Colon (tissue), 2 donors: ENCODE results near the gene CALD1.

Experiments
- FAIRE-seq: peaks from 2 replicates; lab custom pipeline; 2012; peaks lifted over from hg19 to GRCh38; lab: Jason Lieb, UNC
- donor health status: control.
- donor health status: control.

CALD1 gene

DNA sequence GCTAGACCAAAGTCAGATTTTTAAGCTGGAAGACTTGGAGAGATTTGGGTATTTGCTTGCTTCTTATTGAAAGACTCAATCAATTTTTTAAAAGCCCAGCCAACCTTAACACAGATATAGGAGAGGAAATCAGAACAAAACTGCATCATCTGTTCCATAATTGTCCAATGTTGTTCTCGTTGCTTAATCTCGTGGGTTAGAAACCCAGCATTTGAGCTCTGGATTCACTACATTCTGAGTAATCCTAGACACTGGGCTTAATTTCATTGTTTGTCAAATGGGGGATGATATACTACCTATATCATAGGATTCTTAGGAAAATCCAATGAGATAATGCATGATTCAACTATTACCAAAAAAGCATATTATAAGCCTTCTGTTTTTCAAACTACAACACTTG, 48.9 kb downstream of the CALD1 start:
- no peak for FAIRE-seq

DNA sequence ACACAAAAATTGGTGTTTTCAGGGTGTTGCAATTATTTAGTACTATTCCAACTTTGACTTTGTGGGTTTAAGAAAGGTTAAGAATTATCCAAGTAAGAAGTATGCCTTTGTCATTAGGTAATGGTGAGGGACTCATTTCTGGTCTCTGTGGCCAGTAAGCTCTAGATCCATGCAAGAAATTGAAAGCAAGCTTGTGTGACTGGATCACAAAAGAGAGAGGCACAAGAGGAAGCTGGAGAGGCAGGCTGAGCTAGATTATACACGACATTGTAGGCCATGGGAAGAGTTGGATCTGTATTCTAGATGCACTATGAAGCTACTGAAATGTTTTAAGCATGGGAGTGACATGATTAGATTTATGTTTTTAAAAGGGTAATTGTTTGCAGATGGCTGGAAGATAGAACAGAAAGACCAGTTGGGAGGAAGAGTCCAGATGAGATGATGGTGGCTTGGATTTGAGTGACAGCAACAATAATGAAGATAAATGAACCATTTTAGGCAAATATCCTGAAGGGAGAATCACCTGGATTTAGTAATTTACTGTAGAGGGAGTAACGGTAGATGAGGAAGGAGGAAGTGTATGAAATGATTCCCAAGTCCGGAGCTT, 50.0 kb downstream of the CALD1 start:
- no peak for FAIRE-seq

DNA sequence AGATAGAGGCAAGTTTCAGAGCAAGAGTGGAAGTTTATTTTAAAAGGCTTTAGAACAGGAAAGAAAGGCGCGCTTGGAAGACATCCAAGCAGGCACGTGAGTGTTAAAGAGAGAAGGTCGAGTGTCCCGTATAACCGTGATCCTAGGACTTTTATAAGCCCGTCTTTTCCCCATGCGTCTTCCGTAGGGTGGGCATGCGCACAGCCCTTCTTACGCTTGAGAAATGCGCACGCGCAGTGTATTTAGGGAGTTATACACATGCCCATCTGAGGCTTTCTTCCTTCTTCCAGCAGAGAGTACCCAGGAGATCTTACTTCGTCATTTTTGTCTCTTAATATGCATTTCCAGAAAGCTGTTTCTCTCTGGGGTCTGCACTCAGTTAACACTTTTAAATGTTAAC, 52.4 kb downstream of the CALD1 start:
- FAIRE-seq, result no peak

DNA sequence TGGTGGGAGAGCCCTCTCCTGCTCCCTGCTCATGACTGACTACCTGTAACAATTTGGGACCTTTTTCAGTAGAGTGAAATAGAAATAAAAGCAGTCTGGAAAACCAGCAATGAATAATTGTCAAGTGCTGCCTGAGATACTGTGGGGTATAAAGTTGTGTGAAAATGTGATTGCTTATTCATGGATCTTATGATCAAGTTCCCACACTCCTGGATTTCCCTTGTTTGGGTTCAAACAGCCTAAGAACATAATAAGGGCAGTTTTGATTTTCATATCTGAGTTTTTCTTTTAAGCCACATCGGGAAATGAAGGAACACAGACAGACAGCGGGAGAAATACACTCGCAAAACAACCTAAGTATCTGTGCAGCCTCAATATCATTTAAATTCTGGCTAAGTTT, 52.9 kb downstream of the CALD1 start:
- FAIRE-seq, result no peak

DNA sequence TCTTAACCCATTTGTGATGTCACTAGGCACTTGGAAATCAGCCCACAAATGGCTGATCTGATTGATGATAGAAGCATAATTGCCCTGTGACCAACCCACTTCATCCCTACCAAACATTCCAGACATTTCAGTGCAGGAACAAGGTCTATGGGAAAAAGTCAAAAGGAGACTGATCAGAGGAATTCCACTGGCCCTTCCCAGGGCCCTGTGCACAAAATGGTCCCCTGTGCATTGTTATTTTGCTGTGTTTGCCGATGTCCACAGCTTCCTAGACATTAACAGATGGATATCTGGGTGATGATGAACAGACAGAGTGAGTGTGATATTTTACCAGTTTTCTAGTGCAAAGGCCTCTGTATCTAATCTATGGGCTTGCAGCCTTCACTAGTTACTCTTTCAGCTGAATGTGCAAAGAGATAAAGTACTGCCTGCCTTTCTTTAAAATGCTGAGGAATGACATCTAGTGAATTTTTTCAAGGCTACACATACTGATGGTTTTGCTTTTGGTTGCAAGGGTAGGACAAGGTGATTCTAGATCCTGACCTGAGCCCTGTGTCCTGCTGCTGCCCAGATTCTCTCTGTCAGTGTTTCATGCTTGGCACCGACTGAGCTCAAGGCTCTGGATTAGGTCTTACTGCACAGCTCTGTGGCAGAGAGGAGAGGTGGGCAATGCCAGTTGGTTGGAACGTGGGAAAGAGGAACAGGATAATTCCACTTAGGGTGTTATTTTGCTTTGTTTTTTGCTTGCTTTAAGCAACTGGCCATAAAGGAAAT, 55.4 kb downstream of the CALD1 start:
- FAIRE-seq, result no peak

DNA sequence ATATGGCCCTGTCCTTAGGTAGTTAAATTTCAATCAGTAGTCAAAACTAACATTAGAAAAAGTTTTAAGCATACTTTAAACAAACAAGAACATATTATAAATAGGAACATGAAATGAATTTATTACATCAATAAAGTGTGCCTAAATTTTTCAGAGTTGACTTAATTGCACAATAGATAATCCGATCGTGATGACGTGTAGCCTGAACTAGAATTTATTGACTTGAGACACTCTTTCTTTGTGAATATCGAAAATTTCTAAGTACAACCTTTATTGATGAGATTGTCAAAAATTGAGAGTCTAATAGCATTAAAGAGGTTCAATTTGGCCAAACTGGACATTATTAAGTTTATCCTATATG, 56.0 kb downstream of the CALD1 start:
- FAIRE-seq, result no peak

DNA sequence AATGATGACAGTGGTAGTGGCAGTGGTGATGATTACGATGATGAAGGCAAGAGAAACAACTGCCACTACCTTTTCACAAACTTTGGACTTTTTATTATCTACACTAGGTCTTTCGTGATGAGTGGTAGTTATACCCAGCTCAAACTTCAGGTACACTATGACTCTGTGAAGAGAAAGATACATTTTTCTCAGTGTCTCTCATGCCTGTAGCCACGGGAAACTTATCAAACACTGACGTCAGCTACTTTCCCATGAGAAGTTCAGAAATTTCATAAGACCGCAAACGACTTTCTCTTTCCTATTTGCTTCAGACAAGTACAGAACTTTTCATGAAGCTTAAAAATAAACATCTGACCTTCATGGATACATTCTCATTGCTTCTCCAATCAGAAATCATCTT, 57.0 kb downstream of the CALD1 start:
- no peak for FAIRE-seq

DNA sequence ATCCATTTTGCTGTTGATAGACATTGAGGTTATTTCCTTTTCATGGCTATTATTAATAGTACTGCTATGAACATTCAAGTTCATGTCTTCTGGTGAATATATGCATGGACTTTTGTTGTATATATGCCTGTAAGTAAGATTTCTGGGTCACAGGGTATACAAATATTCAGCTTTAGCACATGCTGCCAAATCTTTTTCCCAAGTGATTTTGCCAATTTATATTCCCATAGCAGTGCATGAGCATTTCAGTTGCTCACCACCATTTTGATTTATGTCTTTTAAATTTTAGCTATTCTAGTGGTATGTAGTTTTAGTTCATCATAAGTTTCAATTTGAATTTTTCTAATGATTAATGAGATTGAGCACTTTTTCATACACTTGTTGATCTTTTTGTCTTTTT, 59.9 kb downstream of the CALD1 start:
- FAIRE-seq, result no peak

DNA sequence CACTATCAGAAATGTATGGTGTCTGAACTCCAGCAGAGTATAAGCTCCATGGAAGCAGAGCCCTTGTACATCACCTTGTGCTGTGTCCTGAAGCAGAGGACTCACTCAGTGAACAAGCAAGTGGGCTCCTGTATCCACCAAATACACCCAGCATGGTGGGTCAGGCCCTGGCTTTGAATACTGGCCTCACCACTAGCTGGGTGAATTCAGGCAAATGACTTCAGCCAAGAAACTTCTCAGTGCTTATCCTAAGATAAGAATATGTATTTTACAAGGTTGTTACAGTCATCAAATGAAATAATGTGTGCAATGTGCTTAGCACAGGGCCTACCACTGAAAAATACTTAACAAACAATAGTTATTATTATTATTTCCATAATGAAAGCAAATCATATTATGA, 62.6 kb downstream of the CALD1 start:
- FAIRE-seq, result no peak

DNA sequence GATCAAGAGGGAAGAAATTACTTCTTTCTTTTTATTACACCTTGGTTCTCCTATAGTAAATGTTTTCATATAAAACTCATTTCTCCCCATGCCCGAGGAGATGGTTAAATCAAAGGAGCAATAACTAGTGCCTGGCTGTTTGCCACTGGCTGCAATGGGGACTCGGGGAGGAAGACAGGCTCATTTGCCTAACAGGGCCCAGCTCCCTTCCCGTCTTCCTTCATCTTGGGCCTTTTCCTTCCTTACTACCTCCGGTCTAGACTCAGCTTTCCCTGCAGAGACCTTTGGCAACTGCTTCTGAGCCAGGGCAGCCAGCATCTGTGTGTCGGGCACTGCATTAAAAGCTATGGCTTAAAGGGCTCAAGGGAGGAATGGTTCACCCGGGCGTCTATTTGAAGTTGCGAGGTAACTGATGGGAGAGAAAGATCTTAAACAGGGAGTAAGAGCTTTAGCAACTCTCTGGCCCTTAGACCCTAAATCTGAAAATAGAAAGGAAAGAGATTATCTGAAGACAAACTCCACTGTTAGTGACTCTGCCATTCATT, 63.5 kb downstream of the CALD1 start:
- FAIRE-seq, result no peak

DNA sequence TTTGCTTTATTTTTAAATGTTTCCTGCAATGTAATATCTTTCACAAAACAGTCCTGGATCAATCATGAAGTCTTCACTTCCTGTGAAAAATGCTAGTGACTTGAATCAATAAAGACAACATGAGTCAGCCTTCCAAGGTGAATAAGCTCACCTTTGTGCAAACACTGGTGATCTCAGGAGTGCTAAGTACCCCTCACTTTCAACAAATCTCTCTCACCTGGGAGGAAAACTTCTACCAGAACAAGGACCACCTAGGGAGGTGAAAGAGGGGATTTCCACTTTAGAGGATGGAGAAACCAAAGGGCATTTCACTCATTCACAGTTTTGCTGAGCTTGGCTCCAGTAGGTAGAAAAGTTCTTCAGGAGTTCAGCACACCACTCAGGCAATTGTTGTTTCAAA, 64.8 kb downstream of the CALD1 start:
- FAIRE-seq, result no peak

DNA sequence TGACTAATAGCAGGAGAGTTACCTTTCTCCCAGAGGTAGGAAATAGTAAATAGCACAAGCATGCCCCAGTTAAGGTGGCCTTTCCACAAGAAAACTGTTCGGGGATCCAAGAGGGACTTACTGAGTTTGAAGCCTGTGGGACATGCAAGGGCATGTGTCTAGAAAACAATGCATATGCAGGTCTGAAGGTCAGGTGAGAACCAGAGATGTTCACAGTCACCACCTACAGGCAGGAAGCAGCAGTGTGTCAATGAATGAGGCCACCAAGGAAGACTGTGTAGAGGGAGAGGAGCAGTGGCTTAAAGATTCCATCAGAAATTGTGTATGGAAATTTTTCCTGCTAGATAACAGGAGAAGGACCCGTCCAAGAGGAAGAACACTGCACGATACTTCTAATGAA, 66.0 kb downstream of the CALD1 start:
- FAIRE-seq, result no peak

DNA sequence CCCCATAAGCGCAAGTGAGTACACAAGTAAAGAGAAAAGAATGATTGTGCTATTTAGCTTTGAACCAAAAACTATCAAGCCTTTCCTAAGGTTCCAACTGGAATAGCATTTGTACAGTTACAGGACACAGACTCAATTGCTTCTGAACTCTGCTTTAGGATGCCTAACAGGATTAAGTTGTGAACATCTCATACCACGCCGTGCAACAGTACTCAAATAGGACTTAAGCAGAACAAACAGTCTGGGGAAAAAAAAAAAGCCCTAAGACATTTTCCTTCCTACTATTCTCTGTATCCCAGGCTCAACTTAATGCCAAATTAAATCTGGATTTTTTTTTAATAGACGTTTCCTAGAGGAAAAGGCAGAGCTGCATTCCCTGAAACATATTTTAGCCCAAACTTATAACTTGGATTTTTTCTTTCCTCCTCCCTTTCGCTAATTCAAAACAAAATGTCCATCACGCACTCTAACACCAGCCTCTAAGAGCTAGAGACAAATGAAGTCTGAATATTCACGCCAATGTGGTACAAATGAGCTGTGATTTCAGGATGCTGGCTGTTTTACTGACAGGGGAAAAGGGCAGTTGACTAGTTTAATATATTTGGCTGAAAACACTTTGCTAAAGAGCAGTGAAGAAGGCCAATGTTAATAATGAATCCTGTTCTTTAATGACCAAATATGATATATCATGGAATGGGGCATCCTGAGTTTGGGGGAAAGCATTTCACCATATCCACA, 68.6 kb downstream of the CALD1 start:
- no peak for FAIRE-seq

DNA sequence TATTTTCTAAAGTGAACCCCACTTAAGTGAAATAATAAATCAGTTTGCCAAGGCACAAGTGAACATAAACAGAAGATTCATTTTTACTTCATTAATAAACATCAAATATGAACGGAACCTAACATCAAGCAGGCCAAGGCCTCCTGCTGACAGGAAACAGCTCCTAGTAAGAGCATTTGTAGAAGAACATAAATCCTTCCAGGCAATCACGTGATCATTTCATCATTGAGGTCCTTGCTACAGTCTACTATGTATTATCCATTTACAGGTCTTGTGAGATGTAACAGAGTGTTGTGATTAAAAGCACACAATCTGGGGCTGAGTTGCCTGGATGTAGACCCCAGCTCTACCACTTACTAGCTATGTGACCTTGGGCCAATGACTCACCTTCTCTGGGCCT, 70.6 kb downstream of the CALD1 start:
- FAIRE-seq, result no peak

DNA sequence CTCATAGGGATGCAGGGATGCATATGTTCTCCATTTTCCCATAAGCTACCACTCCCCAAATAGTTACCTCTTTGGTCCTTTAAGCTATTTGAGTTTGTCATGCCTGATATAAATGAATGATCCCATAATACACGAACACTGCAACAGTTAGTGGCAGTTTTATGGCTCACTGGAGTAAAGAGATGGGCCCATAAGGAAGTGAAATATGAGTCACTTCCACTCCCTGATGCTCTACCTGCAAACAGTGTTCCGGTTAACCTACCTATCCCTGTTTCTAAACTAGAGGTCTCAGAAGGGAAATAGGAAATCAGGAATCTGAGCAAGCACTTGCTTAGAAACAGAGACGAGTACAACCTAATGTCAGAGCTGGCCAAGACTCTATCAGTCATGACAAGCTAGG, 71.7 kb downstream of the CALD1 start:
- no peak for FAIRE-seq

DNA sequence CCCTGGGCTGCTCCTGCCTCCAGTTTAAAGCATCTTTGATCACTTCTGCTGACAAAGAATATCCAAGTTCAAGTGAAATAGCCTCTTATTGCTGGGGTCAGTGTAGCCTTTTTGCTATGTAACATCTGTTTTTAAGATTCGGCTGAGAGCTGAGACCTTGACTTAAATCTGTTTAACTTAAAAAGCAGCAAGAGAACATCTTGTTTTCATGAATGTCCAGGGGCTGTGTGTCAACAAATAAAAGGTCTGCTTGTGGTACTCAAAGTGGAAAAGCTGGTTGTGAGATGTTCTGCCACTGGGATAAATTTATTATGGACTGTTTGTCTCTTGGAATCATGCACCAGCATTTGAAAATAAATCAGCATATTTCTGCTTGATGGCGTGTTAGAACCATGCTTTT, 73.2 kb downstream of the CALD1 start:
- FAIRE-seq, result no peak

DNA sequence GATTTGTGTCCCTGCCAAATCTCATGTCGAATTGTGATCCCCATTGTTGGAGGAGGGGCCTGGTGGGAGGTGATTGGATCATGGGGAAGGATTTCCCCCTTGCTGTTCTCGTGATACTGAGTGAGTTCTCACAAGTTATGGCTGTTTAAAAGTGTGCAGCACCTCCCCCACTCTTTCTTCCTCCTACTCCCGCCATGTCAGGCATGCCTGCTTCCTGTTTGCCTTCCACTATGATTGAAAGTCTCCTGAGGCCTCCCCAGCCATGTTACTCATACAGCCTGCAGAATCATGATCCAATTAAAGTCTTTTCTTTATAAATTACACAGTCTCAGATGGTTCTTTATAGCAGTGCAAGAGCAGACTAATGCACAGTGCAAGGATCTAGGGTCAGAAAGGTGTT, 75.4 kb downstream of the CALD1 start:
- FAIRE-seq, result no peak

DNA sequence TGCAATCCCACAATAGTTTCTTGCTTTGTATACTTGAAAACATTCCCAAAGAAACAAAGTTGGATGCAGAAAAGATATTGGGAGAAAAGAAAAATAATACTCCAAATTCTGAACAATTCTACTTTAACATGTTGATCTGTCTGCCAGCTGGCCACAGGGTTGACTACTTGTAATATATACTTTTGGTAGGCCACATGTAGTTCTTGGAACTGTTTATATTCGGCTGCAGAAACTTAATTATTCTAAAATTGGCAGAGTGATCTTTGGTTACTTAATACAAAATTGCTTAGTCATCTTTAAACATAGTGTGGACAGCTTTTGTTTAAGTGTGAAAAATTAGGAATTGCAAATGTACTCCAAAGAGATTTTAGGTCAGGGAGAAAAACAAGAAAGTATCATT, 76.0 kb downstream of the CALD1 start:
- no peak for FAIRE-seq

DNA sequence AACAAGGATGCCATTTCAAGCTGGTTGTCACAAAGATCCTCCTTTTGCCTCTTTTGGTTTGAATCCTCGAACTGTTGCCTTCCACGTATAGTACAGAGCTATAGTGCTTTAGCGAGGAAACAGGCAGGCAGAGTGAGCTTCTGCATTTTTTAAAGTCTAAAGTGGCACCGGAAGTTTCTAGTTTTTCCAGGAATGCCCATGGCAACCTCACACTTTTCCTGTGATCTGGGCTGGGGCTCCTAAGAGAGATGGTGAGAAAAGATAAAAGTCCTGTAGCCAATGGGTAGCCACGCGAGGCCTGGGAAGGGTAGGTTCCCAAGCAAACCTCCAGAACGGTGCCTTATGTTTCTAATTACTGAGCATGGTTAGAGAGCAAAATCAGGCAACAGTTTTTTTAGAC, 76.7 kb downstream of the CALD1 start:
- FAIRE-seq, result no peak

DNA sequence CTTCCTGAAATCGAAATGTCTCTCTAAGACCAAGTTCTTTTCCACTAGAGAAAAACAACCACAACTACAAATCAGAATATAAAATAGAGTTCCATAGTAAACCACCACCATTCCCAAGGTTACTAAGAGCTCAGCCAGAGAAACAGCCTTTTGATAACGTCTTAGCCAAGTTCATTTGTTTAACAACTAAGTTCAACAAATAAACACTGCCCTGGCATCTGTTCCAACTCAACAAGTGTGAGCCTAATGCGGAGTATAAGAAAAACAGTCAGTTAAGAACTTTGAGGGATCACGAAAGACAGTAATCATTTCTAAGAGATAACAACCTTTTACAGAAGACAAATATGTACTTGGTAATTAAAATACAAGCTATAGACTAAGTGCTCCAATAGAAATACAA, 77.3 kb downstream of the CALD1 start:
- FAIRE-seq, result no peak

DNA sequence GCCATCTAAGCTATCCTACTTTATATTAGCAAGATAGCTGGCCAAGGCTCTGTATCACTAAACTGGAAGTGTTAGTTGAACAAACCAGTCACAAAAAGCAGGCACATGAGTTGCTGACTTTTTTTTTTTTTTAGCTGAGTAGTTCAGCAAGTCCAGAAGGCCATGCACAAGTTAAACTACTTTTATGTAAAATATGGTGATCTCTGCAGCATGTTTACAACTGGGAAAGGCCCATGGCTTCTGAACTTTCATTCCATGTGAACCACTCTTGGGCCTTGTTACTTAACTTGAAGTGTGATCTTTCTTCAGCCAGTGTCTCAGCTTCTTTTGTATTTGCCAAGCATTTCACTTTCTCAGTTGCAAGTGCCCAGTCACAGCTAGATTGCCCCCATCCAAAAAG, 78.5 kb downstream of the CALD1 start:
- no peak for FAIRE-seq

DNA sequence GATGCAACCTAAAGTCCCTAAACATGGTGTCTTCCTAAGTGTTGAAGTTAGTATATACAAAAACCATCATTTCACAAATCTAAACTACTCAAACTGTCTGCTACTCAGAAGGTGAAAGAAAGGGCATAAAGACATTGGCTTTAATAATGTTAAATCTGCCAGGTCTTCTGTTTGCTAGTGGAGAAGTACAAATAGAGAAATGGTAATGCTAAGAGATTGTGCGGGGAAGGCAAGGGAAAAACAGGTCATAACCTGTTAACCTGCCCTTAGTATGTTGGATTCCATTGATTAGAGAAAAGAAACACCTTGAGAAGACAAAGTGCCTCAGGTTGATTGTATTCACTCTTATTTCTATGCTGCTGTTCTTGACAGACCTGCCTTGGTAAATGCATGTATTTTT, 80.3 kb downstream of the CALD1 start:
- FAIRE-seq, result no peak
